Kidney (tissue), 14 donors: Measurements from ENCODE around the gene SFMBT2. TPM values are rescaled to one million over a fixed set of nuclear protein-coding genes. Genes with fewer than 3 reads are reported as not detected.

Source experiments
- DNase-seq, 5 donors: peaks; one replicate each; pipeline ENCODE4 v3.0.0-alpha.2; 2013 to 2020
- FAIRE-seq: peaks from 2 replicates; lab custom pipeline; 2012; peaks lifted over from hg19 to GRCh38; lab: Jason Lieb, UNC
- H3K27ac ChIP-seq, 2 donors: one replicate each; pipeline ENCODE4 v1.7.0; 2013; ENCODE audit warnings: low read depth in 2 of 2, low read length in 2 of 2, inconsistent platforms in 1 of 2
- H3K27me3 ChIP-seq: one replicate; pipeline ENCODE4 v1.7.1; 2013; ENCODE audit warnings: low read length, inconsistent platforms; ENCODE audit not compliant: control insufficient read depth, insufficient read depth
- H3K36me3 ChIP-seq, 3 donors: one replicate each; pipeline versions ENCODE4 v1.7.0 to v1.7.1; 2013; ENCODE audit warnings: low read length in 3 of 3, control low read depth in 1 of 3, inconsistent platforms in 1 of 3; ENCODE audit not compliant: insufficient read depth in 3 of 3, control insufficient read depth in 2 of 3
- H3K4me1 ChIP-seq, 3 donors: one replicate each; pipeline versions ENCODE4 v1.7.0 to v1.7.1; 2013; ENCODE audit warnings: low read length in 3 of 3, inconsistent platforms in 1 of 3, low read depth in 1 of 3; ENCODE audit not compliant: control insufficient read depth in 2 of 3, insufficient read depth in 2 of 3
- H3K4me3 ChIP-seq, 3 donors: one replicate each; pipeline versions ENCODE4 v1.7.0 to v1.8.1; 2013; ENCODE audit warnings: low read length in 3 of 3, control low read depth in 1 of 3, inconsistent platforms in 1 of 3
- H3K9ac ChIP-seq, 3 donors: one replicate each; pipeline versions ENCODE4 v1.7.0 to v1.7.1; 2013; ENCODE audit warnings: low read length in 3 of 3, control low read depth in 1 of 3, inconsistent platforms in 1 of 3
- H3K9me3 ChIP-seq, 3 donors: one replicate each; pipeline versions ENCODE4 v1.7.0 to v1.7.1; 2013; ENCODE audit warnings: low read length in 3 of 3, control low read depth in 1 of 3, inconsistent platforms in 1 of 3; ENCODE audit not compliant: control insufficient read depth in 2 of 3, insufficient read depth in 1 of 3
- CTCF ChIP-seq: IDR thresholded peaks from 3 replicates; pipeline ENCODE4 v1.5.1; 2012; ENCODE audit warnings: mild to moderate bottlenecking, moderate library complexity, borderline replicate concordance; ENCODE audit not compliant: insufficient read depth; ENCODE audit errors: extremely low read depth
- intact Hi-C: fragments of 100-400 bp; cut with DNase I; formaldehyde crosslinking; loops from one replicate; pipeline ENCODE4 v1.11.1; 2022
- polyA plus RNA-seq: library from polyadenylated mRNA; stranded (reverse); fragments of 350-450 nt; fragmentation: Illumina TruSeq; extraction: RNeasy Lipid Tissue Mini Kit (QIAGEN cat#74804); gene quantifications from one replicate; pipeline ENCODE4 v1.2.3, GENCODE V29; 2014; ENCODE audit warnings: low read depth, low replicate concordance; ENCODE audit not compliant: insufficient read depth
- total RNA-seq: library from RNA; stranded (reverse); fragmentation: NEBNext Ultra II Directional; extraction: Animal tissue kit (Norgen Biotek cat#: 25700); gene quantifications from one replicate; pipeline ENCODE4 v1.2.1, GENCODE V29; 2021
- donor health status: control.
- donor health status: control.
- donor health status: control.
- donor health status: control.
- donor health status: control.
- donor health status: DM: yes; HTN: yes; CAD: no.
- donor health status: Normal renal cell carcinoma (clear cell type).

SFMBT2 gene
- total and polyA plus RNA-seq, 2 donors from 2014 or later: 1.2 to 15.3 TPM

GRCh38 chr10:7340179-7340874, 70.5 kb downstream of the SFMBT2 start:
- H3K4me1 ChIP-seq: peaks cover 0 to 3% (median 2%) of the 10 kb centered on the region in 3 donors
- no peak overlapping the region for H3K27ac ChIP-seq
- H3K9me3 ChIP-seq: peaks cover 0 to 3% (median 0%) of the 10 kb centered on the region in 3 donors
- DNase-seq (no peak), FAIRE-seq (no peak)
- TF ChIP-seq CTCF: no peak
- H3K9ac ChIP-seq: no peak overlapping the region
- H3K27me3 ChIP-seq: no peaks in the 10 kb centered on the region
- H3K4me3 ChIP-seq: no peak overlapping the region
- intact Hi-C loops: no loop called here
- H3K36me3 ChIP-seq: no peaks in the 10 kb centered on the region

DNA sequence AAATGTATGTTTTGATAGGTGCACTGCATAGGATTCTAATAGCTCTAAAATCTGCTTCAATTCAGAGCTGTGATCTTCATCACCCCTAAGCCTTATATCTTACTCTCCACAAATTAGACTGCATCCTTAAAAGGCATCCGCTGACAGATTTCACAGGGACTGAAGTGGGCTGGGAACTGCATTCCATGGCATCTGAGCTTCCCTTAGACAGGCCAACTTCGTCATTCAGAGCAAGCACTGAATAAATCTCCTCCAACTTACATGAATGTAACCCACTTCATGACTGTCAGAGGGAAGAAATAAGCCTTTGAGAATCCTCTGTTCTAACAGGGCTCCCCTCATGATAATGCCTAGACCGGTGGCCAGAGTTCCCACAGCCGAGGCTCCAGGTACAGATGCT, 71.3 kb downstream of the SFMBT2 start:
- peaks cover 0 to 3% (median 2%) of the 10 kb centered on the region in 3 donors for H3K4me1 ChIP-seq
- DNase-seq (peak in 1 of 5 donors; percentile 32), FAIRE-seq (no peak)
- no peak overlapping the region for H3K4me3 ChIP-seq
- H3K9ac ChIP-seq: no peak overlapping the region
- no peaks in the 10 kb centered on the region for H3K27me3 ChIP-seq
- no peaks in the 10 kb centered on the region for H3K36me3 ChIP-seq
- no peak overlapping the region for H3K27ac ChIP-seq
- H3K9me3 ChIP-seq: peaks cover 0 to 3% (median 0%) of the 10 kb centered on the region in 3 donors
- no peak for TF ChIP-seq CTCF
- intact Hi-C loops: no loop called here

DNA sequence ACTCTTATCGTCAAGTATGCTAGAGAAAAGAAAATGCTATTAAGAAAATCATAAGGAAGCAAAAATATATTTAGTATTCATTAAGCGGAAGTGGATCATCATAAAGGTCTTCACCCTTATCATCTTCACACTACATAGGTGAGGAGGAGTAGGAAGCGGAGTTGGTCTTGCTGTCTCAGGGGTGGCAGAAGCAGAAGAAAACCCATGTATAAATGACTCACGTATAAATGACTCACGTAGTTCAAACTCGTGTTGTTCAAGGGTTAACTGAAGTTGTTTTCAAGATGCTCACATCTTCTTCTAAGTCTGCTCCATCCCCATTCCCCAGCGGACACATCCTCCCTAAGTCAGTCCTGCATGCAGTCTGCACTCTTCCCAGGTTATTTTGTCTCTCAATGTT, 72.4 kb downstream of the SFMBT2 start:
- no peak for FAIRE-seq
- H3K27me3 ChIP-seq: no peaks in the 10 kb centered on the region

More for the DNA sequence above, 72.4 kb downstream of the SFMBT2 start:
- no peaks in the 10 kb centered on the region for H3K36me3 ChIP-seq
- no peak overlapping the region for H3K9ac ChIP-seq
- DNase-seq: no peak
- H3K27ac ChIP-seq: no peak overlapping the region
- H3K9me3 ChIP-seq: peaks cover 0 to 3% (median 0%) of the 10 kb centered on the region in 3 donors
- intact Hi-C loops: no loop called here
- no peak overlapping the region for H3K4me3 ChIP-seq
- TF ChIP-seq CTCF: no peak
- H3K4me1 ChIP-seq: peaks cover 0 to 3% (median 2%) of the 10 kb centered on the region in 3 donors
